Measurements from ENCODE around the gene OR5K2.

Gene OR5K2

DNA sequence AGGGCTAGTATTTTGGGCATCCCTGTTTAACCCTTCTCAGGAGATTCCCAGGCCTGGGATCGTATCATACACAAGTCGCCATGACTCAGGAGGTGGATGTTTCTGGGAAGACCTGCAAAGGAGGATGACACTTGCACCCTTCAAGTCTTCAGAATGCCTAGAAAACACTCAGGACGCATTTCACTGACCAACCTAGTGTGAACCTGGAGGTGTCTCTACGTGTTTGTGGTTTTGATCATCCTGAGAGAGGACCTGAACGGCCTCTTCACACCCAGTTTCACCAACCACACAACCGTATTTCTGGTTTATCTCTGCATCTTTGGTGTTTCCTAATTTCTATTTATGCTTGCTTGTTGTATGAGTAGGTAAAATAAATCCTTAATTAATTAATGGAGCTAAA, 28.0 kb downstream of the OR5K2 start:
- DNase-seq, result no peak

DNA sequence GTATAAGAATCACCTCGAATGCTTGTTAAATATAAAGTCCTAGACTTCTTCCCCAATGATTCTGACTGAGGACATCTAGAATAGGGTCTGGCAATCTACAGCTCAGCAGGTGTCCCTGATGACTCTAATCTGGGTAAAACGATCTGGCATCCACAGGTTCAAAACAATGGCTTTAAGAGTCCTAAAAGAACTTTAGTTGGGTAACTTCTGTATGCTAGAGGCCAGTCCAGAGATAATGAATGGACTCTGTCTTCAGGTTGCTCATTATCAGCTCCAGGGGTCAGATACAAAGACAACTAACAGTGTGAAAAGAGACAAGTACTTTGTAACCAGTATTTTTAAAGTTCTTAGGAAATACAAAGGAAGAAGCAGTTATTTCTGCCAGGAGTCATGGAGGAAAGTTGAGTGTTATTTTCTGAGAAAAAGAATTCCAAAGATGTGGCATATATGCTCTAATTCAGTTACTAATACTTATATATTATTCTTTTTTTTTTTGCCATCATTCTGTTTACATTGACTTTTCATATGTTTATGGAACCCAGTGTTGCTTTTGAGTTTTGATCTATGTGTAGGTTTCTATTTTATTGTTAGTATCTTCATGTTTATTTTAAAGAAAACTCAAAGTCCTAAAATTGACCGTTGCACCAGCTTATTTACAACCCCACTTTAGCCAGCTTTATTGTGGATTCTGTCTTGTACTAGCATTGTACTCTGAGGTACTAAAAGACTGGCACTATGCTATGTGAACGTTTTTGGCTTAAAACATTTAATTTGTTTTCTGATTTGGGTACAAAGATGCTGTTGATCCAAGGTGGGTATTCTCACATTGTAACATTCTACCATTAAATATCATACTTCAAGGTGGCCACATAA, 31.2 kb downstream of the OR5K2 start:
- no peak for DNase-seq

DNA sequence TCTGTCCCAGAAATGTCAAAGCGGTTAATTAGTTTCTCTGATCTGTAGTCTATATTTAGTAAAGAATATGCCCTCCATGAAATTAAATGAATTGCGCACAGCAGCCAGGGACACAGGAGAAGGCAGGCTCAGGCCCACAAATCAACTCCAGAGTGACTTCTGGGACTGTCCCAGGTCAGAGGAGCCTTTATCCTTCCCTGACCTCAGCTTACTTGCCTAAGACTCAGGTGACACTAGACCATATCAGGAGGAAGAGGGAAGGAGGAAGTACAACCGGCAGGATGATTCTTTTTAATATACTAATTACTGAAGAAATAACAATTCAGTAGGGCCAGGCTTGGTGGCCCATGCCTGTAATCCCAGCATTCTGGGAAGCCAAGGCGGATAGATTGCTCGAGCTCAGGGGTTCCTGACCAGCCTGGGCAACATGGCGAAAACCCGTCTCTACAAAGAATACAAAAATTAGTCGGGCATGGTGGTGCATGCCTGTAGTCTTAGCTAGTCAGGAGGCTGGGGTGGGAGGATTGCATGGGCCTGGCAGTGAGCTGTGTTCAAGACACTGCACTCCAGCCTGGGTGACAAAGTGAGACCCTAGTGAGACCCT, 32.5 kb downstream of the OR5K2 start:
- DNase-seq, result no peak

DNA sequence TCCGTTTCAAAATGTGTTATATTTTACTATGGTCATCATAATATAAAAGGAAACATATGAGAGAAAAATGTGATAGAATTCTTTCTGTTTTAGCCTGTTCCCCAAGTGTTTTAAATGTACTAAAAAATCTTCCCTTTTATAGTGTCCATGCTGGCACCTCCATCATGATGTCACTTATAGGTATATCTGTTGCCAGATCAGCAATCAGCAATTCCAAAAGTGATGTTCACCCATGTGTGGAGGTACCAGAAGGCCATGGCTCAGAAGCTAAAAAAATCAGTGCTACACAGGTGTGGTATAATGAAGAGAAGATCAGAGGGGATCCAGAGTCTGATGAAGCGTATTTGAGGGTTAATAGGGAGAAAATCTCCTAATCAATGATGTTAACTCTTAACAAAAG, 33.2 kb downstream of the OR5K2 start:
- DNase-seq, result no peak

DNA sequence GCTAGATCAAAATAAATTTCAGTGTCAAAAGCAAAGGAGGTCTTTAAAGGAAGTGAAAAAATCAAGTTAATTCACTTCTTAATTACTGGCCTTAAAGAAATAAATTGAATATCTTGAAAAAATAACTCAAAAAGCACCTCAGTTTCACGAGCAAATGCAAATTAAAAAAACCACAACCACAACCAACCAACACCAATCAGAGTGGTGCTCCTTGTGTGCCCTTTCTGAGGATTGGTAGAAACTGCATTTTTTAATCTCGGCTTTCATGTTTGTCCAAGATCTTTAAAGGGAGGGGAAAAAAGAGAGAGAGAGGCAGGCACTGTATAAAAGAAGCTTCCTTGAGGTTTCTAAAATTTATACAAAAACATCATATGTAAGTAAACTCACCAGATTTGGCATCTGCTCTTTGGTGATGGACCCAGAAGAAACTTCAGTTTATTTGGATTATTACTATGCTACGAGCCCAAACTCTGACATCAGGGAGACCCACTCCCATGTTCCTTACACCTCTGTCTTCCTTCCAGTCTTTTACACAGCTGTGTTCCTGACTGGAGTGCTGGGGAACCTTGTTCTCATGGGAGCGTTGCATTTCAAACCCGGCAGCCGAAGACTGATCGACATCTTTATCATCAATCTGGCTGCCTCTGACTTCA, 34.3 kb downstream of the OR5K2 start, which contains the start of gene GPR15:
GPR15 (plus strand) TSS at position 357 of the 653 bp plus-strand sequence; CDS start at position 413, 56 bp downstream.
- DNase-seq, result no peak

DNA sequence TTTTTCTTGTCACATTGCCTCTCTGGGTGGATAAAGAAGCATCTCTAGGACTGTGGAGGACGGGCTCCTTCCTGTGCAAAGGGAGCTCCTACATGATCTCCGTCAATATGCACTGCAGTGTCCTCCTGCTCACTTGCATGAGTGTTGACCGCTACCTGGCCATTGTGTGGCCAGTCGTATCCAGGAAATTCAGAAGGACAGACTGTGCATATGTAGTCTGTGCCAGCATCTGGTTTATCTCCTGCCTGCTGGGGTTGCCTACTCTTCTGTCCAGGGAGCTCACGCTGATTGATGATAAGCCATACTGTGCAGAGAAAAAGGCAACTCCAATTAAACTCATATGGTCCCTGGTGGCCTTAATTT, 34.8 kb downstream of the OR5K2 start:
- DNase-seq, result no peak

DNA sequence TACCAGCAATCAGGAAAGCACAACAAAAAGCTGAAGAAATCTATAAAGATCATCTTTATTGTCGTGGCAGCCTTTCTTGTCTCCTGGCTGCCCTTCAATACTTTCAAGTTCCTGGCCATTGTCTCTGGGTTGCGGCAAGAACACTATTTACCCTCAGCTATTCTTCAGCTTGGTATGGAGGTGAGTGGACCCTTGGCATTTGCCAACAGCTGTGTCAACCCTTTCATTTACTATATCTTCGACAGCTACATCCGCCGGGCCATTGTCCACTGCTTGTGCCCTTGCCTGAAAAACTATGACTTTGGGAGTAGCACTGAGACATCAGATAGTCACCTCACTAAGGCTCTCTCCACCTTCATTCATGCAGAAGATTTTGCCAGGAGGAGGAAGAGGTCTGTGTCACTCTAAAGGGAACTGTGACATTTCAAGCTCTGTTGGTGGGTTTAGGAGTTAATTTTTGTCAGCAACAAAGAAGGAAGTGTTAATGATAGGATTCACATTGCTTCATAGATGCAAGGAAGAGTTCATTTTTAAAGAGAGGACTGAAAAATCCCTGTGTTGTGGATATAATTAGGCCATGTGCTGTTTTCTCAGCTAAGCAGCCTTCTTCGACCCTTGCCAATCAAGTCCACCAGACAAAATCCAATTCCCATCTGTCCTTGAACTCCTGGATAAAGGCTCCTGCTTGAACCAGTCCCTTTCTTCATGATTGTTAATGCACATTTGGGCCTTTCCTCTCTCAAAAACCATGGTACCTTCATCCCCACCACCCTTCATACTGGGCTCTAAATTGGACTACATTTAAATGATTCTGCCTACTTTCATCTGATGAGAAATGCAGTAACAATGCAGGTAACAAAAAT, 35.5 kb downstream of the OR5K2 start:
- DNase-seq, result no peak

DNA sequence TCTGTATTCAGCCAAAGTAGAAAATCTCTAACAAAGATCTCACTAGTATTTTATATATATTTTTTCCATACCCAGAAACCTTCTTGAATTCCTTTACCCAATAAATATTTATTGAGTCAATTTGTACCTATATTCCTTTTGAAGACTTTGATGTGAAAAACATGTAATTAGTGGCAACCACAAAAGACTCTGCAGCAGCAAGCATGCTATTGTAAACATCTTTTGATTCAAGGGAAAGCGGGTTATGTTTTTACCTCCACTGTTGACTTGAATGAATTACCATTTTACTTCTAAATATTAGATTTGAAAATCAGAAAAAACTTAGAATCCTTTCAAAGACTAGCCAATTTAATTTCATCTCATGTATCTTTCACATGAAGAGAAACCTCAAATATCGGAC, 36.7 kb downstream of the OR5K2 start:
- DNase-seq, result no peak

DNA sequence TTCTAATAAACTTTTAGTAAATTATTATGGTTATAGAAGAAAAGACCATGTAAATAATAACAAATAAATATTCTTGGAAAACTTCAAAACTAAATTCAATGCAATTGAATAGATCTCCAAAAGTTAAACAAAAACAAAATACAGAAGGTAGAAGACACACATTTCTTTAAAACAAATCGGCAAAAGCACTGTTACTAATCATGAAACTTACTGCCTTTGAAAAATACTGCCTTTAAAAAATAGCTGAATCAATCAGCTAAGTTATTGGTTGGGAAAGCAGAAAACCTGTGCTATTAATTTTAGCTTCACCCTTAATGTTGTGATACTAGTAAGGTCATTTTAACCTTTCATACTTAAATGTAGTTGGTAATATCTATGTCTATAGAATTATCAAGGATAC, 37.3 kb downstream of the OR5K2 start:
- DNase-seq, result no peak

DNA sequence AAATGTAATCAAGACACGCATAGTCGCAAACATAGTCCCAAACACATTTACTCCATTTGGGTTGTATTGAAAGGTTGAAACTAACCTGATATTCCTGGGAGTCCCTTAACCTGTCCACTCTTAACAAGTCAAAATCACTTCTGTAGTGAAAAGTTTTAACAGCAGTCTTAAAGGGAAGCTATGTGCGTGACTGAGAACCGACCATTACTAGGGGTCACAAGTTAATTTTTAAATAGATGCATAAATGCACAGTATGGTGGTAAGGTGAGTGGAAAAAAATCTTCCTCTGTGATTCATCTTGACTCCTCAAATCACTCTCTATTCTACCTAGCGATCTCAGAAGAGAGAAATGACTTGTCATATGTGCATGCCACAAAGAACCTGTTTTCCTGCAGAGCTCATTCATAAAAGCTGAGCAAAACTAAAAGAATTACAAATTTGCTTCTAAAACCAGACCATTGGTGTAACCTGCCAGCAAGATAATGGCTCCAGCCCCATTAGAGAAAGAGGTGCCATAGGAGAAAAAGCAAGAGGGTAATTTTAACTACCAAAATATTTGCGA, 39.1 kb downstream of the OR5K2 start:
- DNase-seq, result no peak

DNA sequence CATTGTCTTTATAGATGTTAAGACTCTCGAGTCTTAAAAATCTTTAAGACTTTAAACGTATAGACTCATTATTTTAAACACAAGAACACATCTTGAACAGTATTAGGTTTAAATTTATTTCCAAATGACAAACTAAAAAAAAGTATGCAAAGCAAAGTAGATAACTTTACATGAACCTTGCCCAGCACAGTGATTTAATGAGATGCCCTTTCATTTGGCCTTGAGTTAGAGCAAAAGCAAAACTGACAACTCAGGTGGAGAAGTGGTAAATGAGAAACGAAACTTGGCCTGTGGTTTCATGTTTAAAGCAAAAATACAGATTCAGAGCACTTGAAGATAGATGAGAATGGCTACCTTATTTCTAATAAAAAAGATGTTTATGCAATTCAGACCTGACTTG, 42.9 kb downstream of the OR5K2 start:
- DNase-seq, result no peak

DNA sequence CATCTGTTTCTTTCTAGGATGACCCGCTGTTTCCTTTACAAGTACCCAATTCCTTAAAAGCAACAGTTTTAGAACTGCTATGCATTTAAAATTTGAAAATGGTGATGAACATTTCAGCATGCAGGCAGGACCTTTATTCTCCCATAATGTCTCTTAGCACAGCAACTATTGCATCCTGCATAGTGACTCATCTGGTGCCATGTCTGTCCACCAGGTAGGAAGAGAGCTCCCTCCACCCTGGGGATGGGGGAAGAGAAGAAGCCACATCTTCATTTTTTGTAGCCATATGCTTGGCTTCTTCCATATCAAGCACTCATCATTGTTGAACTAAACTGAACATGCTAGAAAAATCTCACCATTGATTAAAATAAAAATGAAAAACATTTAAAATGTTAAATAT, 44.2 kb downstream of the OR5K2 start:
- no peak for DNase-seq

DNA sequence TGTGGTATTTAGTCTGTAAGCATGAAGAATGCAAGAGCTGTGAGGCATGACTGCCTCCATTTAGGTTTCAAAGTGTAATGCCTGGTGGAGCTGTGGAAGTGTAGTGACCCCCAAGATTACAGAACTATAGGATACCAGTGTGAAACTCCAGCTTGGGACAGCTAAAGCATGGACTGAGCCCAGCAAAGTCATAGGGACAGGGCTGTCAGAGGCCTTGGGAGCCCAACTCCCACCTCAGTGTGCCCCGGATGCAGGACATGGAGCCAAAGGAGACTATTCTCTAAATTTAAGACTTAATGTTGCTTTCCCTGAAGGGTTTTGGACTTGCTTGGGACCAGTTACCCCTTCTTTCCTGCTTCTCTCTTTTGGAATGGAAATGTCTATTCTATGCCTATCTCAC, 45.1 kb downstream of the OR5K2 start:
- DNase-seq, result no peak

DNA sequence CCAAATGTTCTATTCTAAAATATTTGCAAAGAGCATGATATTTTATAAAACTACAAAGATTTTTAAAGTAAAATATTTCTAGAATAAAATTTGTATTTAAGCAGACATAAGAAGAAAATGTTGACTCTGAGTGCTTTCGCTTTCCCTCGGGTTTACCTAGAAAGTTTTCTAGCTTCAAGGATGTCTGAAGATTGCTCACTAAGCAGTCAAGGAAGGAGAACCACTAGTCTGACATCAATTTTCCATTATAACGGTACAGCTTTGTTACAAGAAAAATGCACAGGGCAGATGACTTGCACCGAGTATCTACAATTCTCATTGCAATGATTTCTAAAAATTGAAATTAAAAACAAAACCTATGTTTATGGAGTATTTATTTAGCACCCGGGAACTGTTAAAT, 48.5 kb downstream of the OR5K2 start:
- DNase-seq, result no peak

Data from kidney glomerular epithelial cell (primary cell).